ENCODE measurements around the gene SLC15A1. TPM values are rescaled to one million over a fixed set of nuclear protein-coding genes. Genes with fewer than 3 reads are reported as not detected.

SLC15A1 gene
- not detected in 2 replicates for total RNA-seq (2014; rRNA removed; shearing (Covaris generic))

- Histone ChIP-seq H3K4me1 (replicated peaks) (peaks cover 12% of the 10 kb centered on the region), H3K36me3 (no peaks in the 10 kb centered on the region), H3K4me3 (no peak within 1 kb of the TSS), H3K27ac (no peak within 1 kb of the TSS), H3K27me3 (replicated peaks) (peaks cover 64% of the 10 kb centered on the region), H3K9me3 (replicated peaks) (peaks cover 28% of the 10 kb centered on the region)
- peak in 1 of 2 experiments; percentile 75 for DNase-seq (ENCODE audit: low read depth in 1 of 2, low spot score in 2 of 2)
Measured at GRCh38 chr13:98752467-98753290, at the start of gene SLC15A1. Gene SLC15A1, minus strand, starts transcription at chr13:98752672. Its CDS starts 74 bp downstream, at chr13:98752598.

GRCh38 chr13:98801626-98802418 is 49.4 kb upstream of the SLC15A1 start:
- H3K4me1 ChIP-seq (replicated peaks), result no peaks in the 10 kb centered on the region
- DNase-seq (ENCODE audit: low read depth in 1 of 2, low spot score in 2 of 2), result peak in 1 of 2 experiments; percentile 70
- H3K27me3 ChIP-seq (replicated peaks), result no peaks in the 10 kb centered on the region
- H3K27ac ChIP-seq, result no peak overlapping the region
- H3K4me3 ChIP-seq, result no peak overlapping the region
- no peaks in the 10 kb centered on the region for H3K9me3 ChIP-seq (replicated peaks)
- H3K36me3 ChIP-seq, result peaks cover 30% of the 10 kb centered on the region

- H3K36me3 ChIP-seq, result peaks cover 40% of the 10 kb centered on the region
- H3K4me1 ChIP-seq (replicated peaks), result no peaks in the 10 kb centered on the region
- peak in 1 of 2 experiments; percentile 73 for DNase-seq (ENCODE audit: low read depth in 1 of 2, low spot score in 2 of 2)
- no peaks in the 10 kb centered on the region for H3K27me3 ChIP-seq (replicated peaks)
- no peak overlapping the region for H3K27ac ChIP-seq
- no peak overlapping the region for H3K4me3 ChIP-seq
- no peaks in the 10 kb centered on the region for H3K9me3 ChIP-seq (replicated peaks)
Measured at GRCh38 chr13:98800078-98800477, 47.6 kb upstream of the SLC15A1 start.

- Histone ChIP-seq H3K9me3 (replicated peaks) (no peaks in the 10 kb centered on the region), H3K4me1 (replicated peaks) (no peaks in the 10 kb centered on the region), H3K27me3 (replicated peaks) (no peaks in the 10 kb centered on the region), H3K4me3 (no peak overlapping the region), H3K27ac (no peak overlapping the region), H3K36me3 (peaks cover 39% of the 10 kb centered on the region)
- peak in 1 of 2 experiments; percentile 55 for DNase-seq (ENCODE audit: low read depth in 1 of 2, low spot score in 2 of 2)
Measured at GRCh38 chr13:98798849-98799645, 46.6 kb upstream of the SLC15A1 start.

GRCh38 chr13:98797456-98797855 is 45.0 kb upstream of the SLC15A1 start:
- peak in 1 of 2 experiments; percentile 54 for DNase-seq (ENCODE audit: low read depth in 1 of 2, low spot score in 2 of 2)
- Histone ChIP-seq H3K4me3 (no peak overlapping the region), H3K36me3 (peaks cover 39% of the 10 kb centered on the region), H3K27me3 (replicated peaks) (no peaks in the 10 kb centered on the region), H3K4me1 (replicated peaks) (no peaks in the 10 kb centered on the region), H3K27ac (no peak overlapping the region), H3K9me3 (replicated peaks) (no peaks in the 10 kb centered on the region)

GRCh38 chr13:98796798-98797197 is 44.3 kb upstream of the SLC15A1 start:
- no peaks in the 10 kb centered on the region for H3K9me3 ChIP-seq (replicated peaks)
- DNase-seq (ENCODE audit: low read depth in 1 of 2, low spot score in 2 of 2), result no peak
- H3K27me3 ChIP-seq (replicated peaks), result no peaks in the 10 kb centered on the region
- H3K4me1 ChIP-seq (replicated peaks), result no peaks in the 10 kb centered on the region
- no peak overlapping the region for H3K4me3 ChIP-seq
- no peak overlapping the region for H3K27ac ChIP-seq
- peaks cover 39% of the 10 kb centered on the region for H3K36me3 ChIP-seq

GRCh38 chr13:98796191-98796590 is 43.7 kb upstream of the SLC15A1 start:
- Histone ChIP-seq H3K36me3 (peaks cover 39% of the 10 kb centered on the region), H3K27me3 (replicated peaks) (no peaks in the 10 kb centered on the region), H3K27ac (no peak overlapping the region), H3K4me3 (no peak overlapping the region), H3K9me3 (replicated peaks) (no peaks in the 10 kb centered on the region), H3K4me1 (replicated peaks) (no peaks in the 10 kb centered on the region)
- DNase-seq (ENCODE audit: low read depth in 1 of 2, low spot score in 2 of 2), result peak in 1 of 2 experiments; percentile 59

- Histone ChIP-seq H3K4me3 (no peak overlapping the region), H3K27me3 (replicated peaks) (no peaks in the 10 kb centered on the region), H3K9me3 (replicated peaks) (no peaks in the 10 kb centered on the region), H3K27ac (no peak overlapping the region), H3K36me3 (peaks cover 38% of the 10 kb centered on the region), H3K4me1 (replicated peaks) (no peaks in the 10 kb centered on the region)
- peak in 1 of 2 experiments; percentile 70 for DNase-seq (ENCODE audit: low read depth in 1 of 2, low spot score in 2 of 2)
Measured at GRCh38 chr13:98795220-98795619, 42.7 kb upstream of the SLC15A1 start.

GRCh38 chr13:98794498-98794897 is 42.0 kb upstream of the SLC15A1 start:
- H3K27ac ChIP-seq, result no peak overlapping the region
- H3K4me3 ChIP-seq, result no peak overlapping the region
- H3K27me3 ChIP-seq (replicated peaks), result no peaks in the 10 kb centered on the region
- H3K9me3 ChIP-seq (replicated peaks), result no peaks in the 10 kb centered on the region; the same call in 1 of the 2 replicates
- DNase-seq (ENCODE audit: low read depth in 1 of 2, low spot score in 2 of 2), result peak in 1 of 2 experiments; percentile 68
- no peaks in the 10 kb centered on the region for H3K4me1 ChIP-seq (replicated peaks)
- H3K36me3 ChIP-seq, result peaks cover 35% of the 10 kb centered on the region

GRCh38 chr13:98792785-98793495 is 40.5 kb upstream of the SLC15A1 start:
- peaks cover 31% of the 10 kb centered on the region for H3K36me3 ChIP-seq
- peak in 1 of 2 experiments; percentile 64 for DNase-seq (ENCODE audit: low read depth in 1 of 2, low spot score in 2 of 2)
- no peaks in the 10 kb centered on the region for H3K27me3 ChIP-seq (replicated peaks)
- H3K27ac ChIP-seq, result no peak overlapping the region
- H3K4me3 ChIP-seq, result no peak overlapping the region
- no peaks in the 10 kb centered on the region for H3K4me1 ChIP-seq (replicated peaks)
- H3K9me3 ChIP-seq (replicated peaks), result no peaks in the 10 kb centered on the region; the same call in 1 of the 2 replicates

GRCh38 chr13:98792321-98792720 is 39.8 kb upstream of the SLC15A1 start:
- no peak overlapping the region for H3K4me3 ChIP-seq
- no peaks in the 10 kb centered on the region; the same call in 1 of the 2 replicates for H3K9me3 ChIP-seq (replicated peaks)
- no peaks in the 10 kb centered on the region for H3K4me1 ChIP-seq (replicated peaks)
- peak in 1 of 2 experiments; percentile 56 for DNase-seq (ENCODE audit: low read depth in 1 of 2, low spot score in 2 of 2)
- peaks cover 27% of the 10 kb centered on the region for H3K36me3 ChIP-seq
- H3K27me3 ChIP-seq (replicated peaks), result no peaks in the 10 kb centered on the region
- no peak overlapping the region for H3K27ac ChIP-seq

- no peaks in the 10 kb centered on the region; the same call in 1 of the 2 replicates for H3K9me3 ChIP-seq (replicated peaks)
- no peaks in the 10 kb centered on the region for H3K4me1 ChIP-seq (replicated peaks)
- DNase-seq (ENCODE audit: low read depth in 1 of 2, low spot score in 2 of 2), result peak in 1 of 2 experiments; percentile 56
- H3K4me3 ChIP-seq, result no peak overlapping the region
- H3K27ac ChIP-seq, result no peak overlapping the region
- H3K27me3 ChIP-seq (replicated peaks), result peaks cover 3% of the 10 kb centered on the region
- H3K36me3 ChIP-seq, result peaks cover 20% of the 10 kb centered on the region
Measured at GRCh38 chr13:98791611-98792010, 39.1 kb upstream of the SLC15A1 start.

GRCh38 chr13:98787996-98788395 is 35.5 kb upstream of the SLC15A1 start:
- Histone ChIP-seq H3K36me3 (no peaks in the 10 kb centered on the region; the same call in 1 of the 2 replicates), H3K4me3 (no peak overlapping the region), H3K4me1 (replicated peaks) (no peaks in the 10 kb centered on the region), H3K27me3 (replicated peaks) (peaks cover 21% of the 10 kb centered on the region), H3K9me3 (replicated peaks) (peaks cover 10% of the 10 kb centered on the region; the same call in 1 of the 2 replicates), H3K27ac (no peak overlapping the region)
- DNase-seq (ENCODE audit: low read depth in 1 of 2, low spot score in 2 of 2), result no peak
